Activated CD8-positive, alpha-beta T cell treated with anti-CD3 and anti-CD28 coated beads, Interleukin-2, amount 10 ng/mL, durations not matched to agents 7 days and 5 days (primary cell): ENCODE data around the gene LYRM9. TPM values are rescaled to one million over a fixed set of nuclear protein-coding genes. Genes with fewer than 3 reads are reported as not detected.
"Not testable (repeated sequence)": the region's sequence is repeated elsewhere in the genome, so short reads cannot be mapped to it uniquely, and the experiment has no call there.

Experiments used
- ATAC-seq: fragments of 150-1000 bp; cut with Tn5 transposase; one replicate; pipeline ENCODE4 v1.10.0; 2021; ENCODE audit warnings: moderate library complexity
- CTCF ChIA-PET: fragments of 350-600 bp; sonication (Branson Sonifier 250); formaldehyde crosslinking; loops from one replicate; lab custom pipeline; 2021; ENCODE audit warnings: antibody characterized with exemption; lab: Charles Lee
- POLR2A ChIA-PET: fragments of 350-600 bp; sonication (Branson Sonifier 250); formaldehyde crosslinking; loops from one replicate; lab custom pipeline; 2021; ENCODE audit warnings: antibody characterized with exemption; lab: Charles Lee
- DNase-seq: peaks from one replicate; pipeline ENCODE4 v3.0.0-alpha.2; 2020
- H3K27ac Mint-ChIP-seq: one replicate; pipeline ENCODE4 v1.8.0; 2021; ENCODE audit warnings: mild to moderate bottlenecking, mixed read lengths
- H3K27me3 Mint-ChIP-seq: one replicate; pipeline ENCODE4 v1.8.0; 2021; ENCODE audit warnings: low read depth, mixed read lengths
- H3K36me3 Mint-ChIP-seq: one replicate; pipeline ENCODE4 v1.8.0; 2021; ENCODE audit warnings: low read depth, mixed read lengths
- H3K4me1 Mint-ChIP-seq: one replicate; pipeline ENCODE4 v1.8.0; 2021; ENCODE audit warnings: low read depth, mixed read lengths
- H3K4me3 Mint-ChIP-seq: one replicate; pipeline ENCODE4 v1.8.0; 2021; ENCODE audit warnings: mild to moderate bottlenecking, mixed read lengths
- H3K9me3 Mint-ChIP-seq: one replicate; pipeline ENCODE4 v1.8.0; 2022; ENCODE audit warnings: mixed read lengths; ENCODE audit not compliant: insufficient read depth
- total RNA-seq, 2 experiments: library from RNA; stranded (reverse); gene quantifications; one replicate each; pipeline ENCODE4 v1.2.3, GENCODE V29; 2021

The LYRM9 gene
- total RNA-seq, 2 experiments from 2014 or later: 1.6 to 3.6 TPM

DNA sequence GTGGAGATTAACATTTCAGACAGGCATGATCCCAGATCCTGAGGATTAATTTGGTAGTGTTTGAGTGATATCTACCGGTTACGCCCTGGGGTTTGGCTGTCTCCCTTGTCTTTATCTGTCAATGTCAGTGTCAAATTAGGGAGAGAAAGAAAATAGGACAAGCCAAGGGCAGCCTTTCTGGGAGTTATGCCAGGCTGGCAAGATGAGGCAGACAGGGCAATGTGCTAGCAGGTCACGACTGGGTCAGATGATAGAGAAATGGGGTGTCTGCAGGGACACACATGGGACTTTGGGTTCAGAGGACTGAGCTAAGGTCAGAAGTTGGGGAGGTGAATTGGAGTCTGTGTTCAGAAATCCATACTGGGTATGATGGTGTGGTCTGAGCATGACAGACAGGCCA is 27.4 kb upstream of the LYRM9 start:
- CTCF ChIA-PET: no interaction called here
- POLR2A ChIA-PET: no interaction called here
- no peak overlapping the region for H3K4me3 Mint-ChIP-seq
- H3K36me3 Mint-ChIP-seq: no peaks in the 10 kb centered on the region
- H3K9me3 Mint-ChIP-seq: no peaks in the 10 kb centered on the region
- no peaks in the 10 kb centered on the region for H3K4me1 Mint-ChIP-seq
- no peak for DNase-seq
- no peak for ATAC-seq
- peaks cover 5% of the 10 kb centered on the region for H3K27me3 Mint-ChIP-seq
- no peak overlapping the region for H3K27ac Mint-ChIP-seq

DNA sequence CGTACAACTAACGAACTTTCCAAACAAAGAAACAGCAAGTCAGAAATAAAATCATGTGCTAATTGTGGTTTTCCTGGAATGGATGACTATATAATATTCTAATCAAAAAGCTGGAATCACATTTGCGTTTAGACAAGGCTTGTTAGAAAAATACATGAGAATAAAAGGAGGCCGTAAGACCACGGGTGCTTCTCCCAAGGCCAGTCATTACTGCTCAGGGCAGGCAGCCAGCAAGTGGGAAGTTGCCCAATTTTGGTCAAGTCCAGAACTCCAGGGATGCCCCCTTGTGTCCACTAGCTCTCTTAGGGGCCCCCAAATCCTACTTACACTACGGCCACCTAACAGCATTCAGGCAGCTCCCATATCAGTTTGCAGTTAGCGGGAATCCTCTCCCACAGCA is 25.9 kb upstream of the LYRM9 start:
- H3K4me1 Mint-ChIP-seq: no peaks in the 10 kb centered on the region
- DNase-seq (no peak), ATAC-seq (no peak)
- CTCF ChIA-PET: interaction anchor here (1.4 kb wide), 1 partner anchor 25 kb away, joined by 4 read pairs; no protein-coding TSS in a partner anchor
- no peaks in the 10 kb centered on the region for H3K9me3 Mint-ChIP-seq
- H3K27ac Mint-ChIP-seq: no peak overlapping the region
- H3K36me3 Mint-ChIP-seq: no peaks in the 10 kb centered on the region
- POLR2A ChIA-PET: no interaction called here
- peaks cover 5% of the 10 kb centered on the region for H3K27me3 Mint-ChIP-seq
- no peak overlapping the region for H3K4me3 Mint-ChIP-seq

DNA sequence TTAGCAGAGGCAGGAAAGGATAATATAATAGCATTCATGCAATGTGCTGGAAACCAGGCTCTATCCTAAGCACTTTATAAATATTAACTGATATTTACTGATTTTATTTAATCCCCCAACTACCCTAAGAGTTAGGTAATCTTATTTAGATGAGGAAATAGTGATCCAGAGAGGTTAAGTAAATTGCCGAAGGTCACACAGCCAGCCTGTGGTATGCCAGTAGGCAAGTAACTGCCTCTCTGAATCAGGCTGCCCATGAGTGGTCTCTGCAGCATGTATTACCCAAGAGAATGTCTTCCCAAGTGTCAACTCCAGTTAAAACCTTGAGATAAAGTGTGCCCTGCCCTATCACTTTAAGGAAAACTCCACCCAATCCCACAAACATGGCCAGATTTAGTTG is 25.3 kb upstream of the LYRM9 start:
- Mint-ChIP-seq H3K27me3 (peaks cover 5% of the 10 kb centered on the region), H3K4me3 (no peak overlapping the region), H3K4me1 (no peaks in the 10 kb centered on the region), H3K9me3 (no peaks in the 10 kb centered on the region), H3K27ac (no peak overlapping the region), H3K36me3 (no peaks in the 10 kb centered on the region)
- CTCF ChIA-PET: no interaction called here
- POLR2A ChIA-PET: no interaction called here
- ATAC-seq (no peak), DNase-seq (no peak)

DNA sequence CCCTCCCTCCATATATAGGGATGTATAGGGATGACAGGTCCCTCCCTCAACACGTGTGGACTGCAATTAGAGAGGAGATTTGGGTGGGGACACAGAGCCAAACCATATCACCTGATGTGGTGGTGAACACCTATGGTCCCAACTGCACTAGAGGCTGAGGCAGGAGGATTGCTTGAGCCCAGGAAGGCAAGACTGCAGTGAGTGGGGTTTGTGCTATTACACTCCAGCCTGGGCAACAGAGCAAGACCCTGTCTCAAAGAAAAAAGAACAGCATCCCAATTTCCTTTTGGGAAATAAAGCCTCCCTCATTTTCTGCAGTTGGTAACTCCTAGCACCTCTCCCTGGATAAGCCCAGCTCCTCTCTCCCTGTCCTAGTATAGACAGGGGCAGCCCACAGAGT is 23.8 kb upstream of the LYRM9 start:
- H3K27ac Mint-ChIP-seq: no peak overlapping the region
- no peaks in the 10 kb centered on the region for H3K36me3 Mint-ChIP-seq
- no peak for ATAC-seq
- no peaks in the 10 kb centered on the region for H3K4me1 Mint-ChIP-seq
- no peak overlapping the region for H3K4me3 Mint-ChIP-seq
- ChIA-PET CTCF (no interaction called here), POLR2A (no interaction called here)
- no peaks in the 10 kb centered on the region for H3K9me3 Mint-ChIP-seq
- DNase-seq: no peak
- peaks cover 5% of the 10 kb centered on the region for H3K27me3 Mint-ChIP-seq

DNA sequence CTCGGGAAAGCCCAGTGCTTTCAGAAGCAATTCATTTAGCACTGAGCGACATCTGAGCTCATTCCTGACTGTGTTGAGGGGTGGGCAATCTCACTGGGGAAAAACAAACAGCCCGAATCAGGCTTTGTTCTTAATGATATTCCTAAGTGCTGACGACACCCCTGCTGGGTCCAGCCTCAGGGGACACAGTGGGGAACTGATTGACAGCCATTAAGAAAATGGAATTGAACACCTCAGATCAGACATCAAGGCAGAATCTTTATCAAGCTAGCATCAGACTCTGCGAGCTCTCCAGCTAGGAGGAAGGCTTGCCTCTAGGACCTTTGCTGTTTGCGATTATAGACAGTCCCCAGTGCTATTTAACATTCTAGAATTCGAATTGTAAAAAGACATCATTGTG is 22.5 kb upstream of the LYRM9 start:
- ChIA-PET CTCF (interaction anchor here (1.3 kb wide), 1 partner anchor 110 kb away, joined by 4 read pairs; no protein-coding TSS in a partner anchor), POLR2A (no interaction called here)
- Mint-ChIP-seq H3K4me3 (no peak overlapping the region), H3K27ac (no peak overlapping the region), H3K9me3 (no peaks in the 10 kb centered on the region), H3K27me3 (peaks cover 5% of the 10 kb centered on the region), H3K36me3 (no peaks in the 10 kb centered on the region), H3K4me1 (no peaks in the 10 kb centered on the region)
- no peak for ATAC-seq
- no peak for DNase-seq

DNA sequence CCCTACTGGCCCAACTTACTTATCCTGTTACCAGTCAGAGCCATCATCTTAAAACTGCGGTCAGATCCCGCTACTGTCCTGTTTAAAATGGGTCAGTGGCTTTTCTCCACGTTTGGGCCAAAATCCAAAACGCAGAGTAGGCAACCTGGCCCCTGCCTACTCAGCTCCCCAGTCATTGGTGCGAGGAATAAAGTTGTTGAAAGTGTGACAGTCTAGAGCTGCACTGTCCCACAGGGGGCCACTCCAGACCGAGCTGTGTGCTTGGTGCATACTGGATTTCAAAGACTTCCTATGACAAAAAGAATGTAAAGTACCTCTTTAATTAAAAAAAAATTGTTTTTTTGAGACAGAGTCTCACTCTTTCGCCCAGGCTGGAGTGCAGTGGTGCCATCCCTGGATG is 21.2 kb upstream of the LYRM9 start:
- Mint-ChIP-seq H3K36me3 (no peaks in the 10 kb centered on the region), H3K9me3 (no peaks in the 10 kb centered on the region), H3K4me3 (no peak overlapping the region), H3K27ac (no peak overlapping the region), H3K27me3 (peaks cover 5% of the 10 kb centered on the region), H3K4me1 (no peaks in the 10 kb centered on the region)
- DNase-seq (no peak), ATAC-seq (no peak)
- ChIA-PET CTCF (no interaction called here), POLR2A (no interaction called here)

DNA sequence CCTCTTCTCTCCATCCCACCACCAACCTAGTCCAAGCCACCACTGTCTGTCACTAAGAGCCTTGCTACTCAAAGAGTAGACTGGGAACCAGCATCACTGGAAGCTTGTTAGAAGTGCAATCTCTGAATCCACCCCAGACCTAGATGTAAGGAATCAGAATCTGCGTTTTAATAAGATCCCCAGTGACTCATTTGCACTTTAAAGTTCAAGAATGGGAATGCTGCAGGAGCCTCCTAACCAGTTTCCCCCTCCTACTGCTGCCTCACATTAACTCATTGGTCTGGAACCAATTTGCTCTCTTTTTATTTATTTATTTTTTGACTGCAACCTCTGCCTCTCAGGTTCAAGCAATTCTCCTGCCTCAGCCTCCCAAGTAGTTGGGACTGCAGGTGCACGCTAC is 19.8 kb upstream of the LYRM9 start:
- ChIA-PET CTCF (no interaction called here), POLR2A (no interaction called here)
- DNase-seq (no peak), ATAC-seq (no peak)
- H3K9me3 Mint-ChIP-seq: no peaks in the 10 kb centered on the region
- H3K4me1 Mint-ChIP-seq: no peaks in the 10 kb centered on the region
- no peak overlapping the region for H3K27ac Mint-ChIP-seq
- H3K4me3 Mint-ChIP-seq: no peak overlapping the region
- H3K36me3 Mint-ChIP-seq: no peaks in the 10 kb centered on the region
- peaks cover 5% of the 10 kb centered on the region for H3K27me3 Mint-ChIP-seq

DNA sequence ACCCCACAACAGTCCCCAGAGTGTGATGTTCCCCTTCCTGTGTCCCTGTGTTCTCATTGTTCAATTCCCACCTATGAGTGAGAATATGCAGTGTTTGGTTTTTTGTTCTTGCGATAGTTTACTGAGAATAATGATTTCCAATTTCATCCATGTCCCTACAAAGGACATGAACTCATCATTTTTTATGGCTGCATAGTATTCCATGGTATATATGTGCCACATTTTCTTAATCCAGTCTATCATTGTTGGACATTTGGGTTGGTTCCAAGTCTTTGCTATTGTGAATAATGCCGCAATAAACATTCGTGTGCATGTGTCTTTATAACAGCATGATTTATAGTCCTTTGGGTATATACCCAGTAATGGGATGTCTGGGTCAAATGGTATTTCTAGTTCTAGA is 19.1 kb upstream of the LYRM9 start:
- H3K36me3 Mint-ChIP-seq, H3K27ac Mint-ChIP-seq, H3K27me3 Mint-ChIP-seq, H3K9me3 Mint-ChIP-seq, H3K4me1 Mint-ChIP-seq, CTCF ChIA-PET, H3K4me3 Mint-ChIP-seq, ATAC-seq, DNase-seq, POLR2A ChIA-PET: not testable (repeated sequence)

DNA sequence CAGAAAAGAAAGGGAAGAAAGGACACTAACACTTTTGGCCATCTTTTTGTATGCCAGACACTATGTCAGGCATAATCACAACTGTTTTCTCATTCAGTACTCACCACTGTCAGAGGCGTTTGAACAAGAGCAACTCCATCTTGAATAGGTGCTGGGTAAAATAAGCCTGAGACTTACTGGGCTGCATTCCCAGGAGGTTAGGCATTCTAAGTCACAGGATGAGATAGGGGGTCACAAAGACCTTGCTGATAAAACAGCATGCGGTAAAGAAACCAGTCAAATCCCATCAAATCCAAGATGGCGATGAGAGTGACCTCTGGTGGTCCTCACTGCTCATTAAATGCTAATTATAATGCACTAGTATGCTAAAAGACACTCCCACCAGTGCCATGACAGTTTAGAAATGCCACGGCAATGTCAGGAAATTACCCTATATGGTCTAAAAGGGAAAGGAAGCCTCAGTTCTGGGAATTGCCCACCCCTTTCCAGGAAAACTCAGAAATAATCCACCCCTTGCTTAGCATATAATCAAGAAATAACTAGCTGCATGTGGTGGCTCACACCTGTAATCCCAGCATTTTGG is 14.9 kb upstream of the LYRM9 start:
- ChIA-PET POLR2A (no interaction called here), CTCF (no interaction called here)
- H3K4me3 Mint-ChIP-seq: no peak overlapping the region
- no peaks in the 10 kb centered on the region for H3K4me1 Mint-ChIP-seq
- H3K27me3 Mint-ChIP-seq: peaks cover 13% of the 10 kb centered on the region
- H3K9me3 Mint-ChIP-seq: peaks cover 4% of the 10 kb centered on the region
- no peak overlapping the region for H3K27ac Mint-ChIP-seq
- no peak for DNase-seq
- ATAC-seq: no peak
- H3K36me3 Mint-ChIP-seq: no peaks in the 10 kb centered on the region

DNA sequence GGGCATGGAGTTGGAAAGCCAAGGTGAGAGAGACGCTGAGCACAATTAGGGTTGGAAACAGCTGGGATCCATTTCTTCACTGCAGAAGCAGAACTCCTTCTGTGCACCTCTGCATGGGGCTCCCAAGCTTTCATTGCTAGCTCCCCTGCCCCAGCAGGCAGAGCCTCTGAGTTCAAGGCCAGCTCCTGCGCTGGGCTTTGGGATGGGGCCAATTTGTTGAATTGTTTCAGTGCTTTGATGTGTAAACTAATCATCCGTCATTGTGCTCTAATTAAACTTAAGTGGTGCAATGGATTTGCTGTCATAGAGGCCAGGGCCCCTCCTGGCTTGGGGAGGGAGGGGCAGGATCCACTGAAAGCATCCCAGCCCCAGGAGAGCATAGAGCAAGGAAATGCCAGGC is 13.5 kb upstream of the LYRM9 start:
- H3K27ac Mint-ChIP-seq: no peak overlapping the region
- ChIA-PET POLR2A (no interaction called here), CTCF (no interaction called here)
- no peaks in the 10 kb centered on the region for H3K4me1 Mint-ChIP-seq
- H3K9me3 Mint-ChIP-seq: peaks cover 4% of the 10 kb centered on the region
- H3K36me3 Mint-ChIP-seq: no peaks in the 10 kb centered on the region
- DNase-seq (no peak), ATAC-seq (no peak)
- no peak overlapping the region for H3K4me3 Mint-ChIP-seq
- peaks cover 16% of the 10 kb centered on the region for H3K27me3 Mint-ChIP-seq

DNA sequence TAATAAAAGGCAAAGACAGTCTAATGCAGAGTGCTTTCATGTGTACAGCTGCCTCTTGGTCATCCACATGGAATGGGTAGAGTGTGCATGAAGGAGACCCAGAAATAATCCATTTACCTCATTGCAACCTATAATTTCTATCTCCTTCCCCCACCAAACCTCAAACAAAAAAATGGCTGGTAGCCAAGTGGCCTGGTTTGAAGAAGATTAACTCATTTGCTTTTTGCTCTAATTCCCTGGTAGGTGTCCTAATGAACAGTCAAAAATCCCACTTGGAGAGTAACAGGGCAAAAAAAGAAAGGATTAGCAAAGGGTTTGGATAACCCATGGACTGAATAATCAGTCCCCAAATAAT is 13.0 kb upstream of the LYRM9 start:
- no peaks in the 10 kb centered on the region for H3K36me3 Mint-ChIP-seq
- no peak overlapping the region for H3K27ac Mint-ChIP-seq
- H3K4me1 Mint-ChIP-seq: no peaks in the 10 kb centered on the region
- DNase-seq: no peak
- ChIA-PET POLR2A (no interaction called here), CTCF (no interaction called here)
- no peak overlapping the region for H3K4me3 Mint-ChIP-seq
- ATAC-seq: no peak
- H3K27me3 Mint-ChIP-seq: peaks cover 16% of the 10 kb centered on the region
- H3K9me3 Mint-ChIP-seq: peaks cover 4% of the 10 kb centered on the region

DNA sequence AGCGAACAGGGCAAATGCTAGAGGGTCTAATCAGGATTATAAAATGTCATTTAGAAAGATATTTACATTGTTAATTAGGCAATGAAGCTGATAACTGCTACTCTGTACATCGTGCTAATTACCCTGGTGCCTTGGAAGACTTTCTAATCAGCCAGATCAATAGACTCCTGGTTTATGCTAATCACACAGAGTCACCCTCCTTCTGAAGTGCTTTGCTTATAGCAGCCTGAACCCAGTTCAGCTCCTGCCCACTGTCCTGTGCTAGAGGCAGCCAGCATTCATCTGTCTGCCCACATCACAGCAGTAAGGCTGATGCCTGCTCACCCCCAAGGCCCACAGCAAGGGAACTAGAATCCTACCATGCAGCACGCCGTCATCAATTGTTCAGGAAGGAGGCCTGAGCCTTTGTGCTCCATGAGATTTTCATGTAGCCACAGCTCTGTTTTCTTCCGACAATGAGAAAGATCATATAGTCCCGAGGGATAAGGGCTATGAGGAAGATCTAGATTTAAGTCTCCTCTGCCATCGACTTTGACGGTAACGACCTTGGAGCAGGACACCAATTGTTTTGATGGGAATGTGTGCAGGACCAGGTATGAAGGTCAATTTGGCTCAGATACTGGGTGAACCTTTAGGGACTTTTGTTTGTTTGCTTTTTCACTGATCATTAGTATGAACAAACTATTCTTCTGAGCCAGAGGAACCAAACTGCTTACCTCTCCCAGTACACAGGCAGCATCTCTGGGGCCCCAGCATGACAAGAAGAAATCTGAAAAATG is 12.5 kb upstream of the LYRM9 start:
- Mint-ChIP-seq H3K36me3 (no peaks in the 10 kb centered on the region), H3K27me3 (peaks cover 16% of the 10 kb centered on the region), H3K4me1 (no peaks in the 10 kb centered on the region), H3K9me3 (peaks cover 4% of the 10 kb centered on the region), H3K4me3 (no peak overlapping the region), H3K27ac (no peak overlapping the region)
- ChIA-PET CTCF (no interaction called here), POLR2A (no interaction called here)
- ATAC-seq (no peak), DNase-seq (no peak)
